Activated naive CD8-positive, alpha-beta T cell treated with anti-CD3 and anti-CD28 coated beads, Interleukin-2, amount 50 U/mL, for 24 hours (primary cell): ENCODE data around the gene AKR1B1.

ENCODE experiments used
- ATAC-seq: fragments of 150-1000 bp; cut with Tn5 transposase; one replicate; pipeline ENCODE4 v1.10.0; 2021
- DNase-seq: peaks from one replicate; pipeline ENCODE4 v3.0.0; 2021
- H3K27ac Mint-ChIP-seq: one replicate; pipeline ENCODE4 v1.8.0; 2021; ENCODE audit warnings: mild to moderate bottlenecking, mixed read lengths
- H3K27me3 Mint-ChIP-seq: one replicate; pipeline ENCODE4 v1.8.0; 2021; ENCODE audit warnings: mixed read lengths
- H3K36me3 Mint-ChIP-seq: one replicate; pipeline ENCODE4 v1.8.0; 2021; ENCODE audit warnings: low read depth, mixed read lengths
- H3K4me1 Mint-ChIP-seq: one replicate; pipeline ENCODE4 v1.8.0; 2021; ENCODE audit warnings: mixed read lengths
- H3K4me3 Mint-ChIP-seq: one replicate; pipeline ENCODE4 v1.8.0; 2021; ENCODE audit warnings: mild to moderate bottlenecking, moderate library complexity, mixed read lengths
- H3K9me3 Mint-ChIP-seq: one replicate; pipeline ENCODE4 v1.8.0; 2021; ENCODE audit warnings: mixed read lengths

AKR1B1 gene

DNA sequence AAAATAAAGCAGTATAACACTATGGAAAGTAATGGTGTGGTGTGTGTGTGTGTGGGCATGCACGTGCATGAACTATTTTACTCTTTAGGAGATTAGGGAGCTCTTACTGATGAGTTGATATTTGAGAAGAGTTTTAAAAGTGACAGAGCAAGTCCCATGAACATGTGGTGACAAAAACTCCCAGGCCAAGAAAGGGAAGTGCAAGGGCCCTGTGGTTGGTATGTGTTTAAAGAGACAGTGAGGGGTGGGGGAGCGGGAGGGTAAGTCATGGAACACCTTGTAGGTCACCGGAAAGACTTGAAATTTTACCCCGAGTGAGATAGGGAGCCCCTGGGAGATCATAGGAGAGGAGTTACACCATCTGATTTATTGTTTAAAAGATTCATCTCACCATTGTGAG, 63.3 kb downstream of the AKR1B1 start:
- H3K36me3 Mint-ChIP-seq, result no peaks in the 10 kb centered on the region
- peaks cover 16% of the 10 kb centered on the region for H3K27me3 Mint-ChIP-seq
- no peak for DNase-seq
- no peak overlapping the region for H3K27ac Mint-ChIP-seq
- ATAC-seq, result no peak
- no peaks in the 10 kb centered on the region for H3K9me3 Mint-ChIP-seq
- H3K4me1 Mint-ChIP-seq, result no peaks in the 10 kb centered on the region
- no peak overlapping the region for H3K4me3 Mint-ChIP-seq

DNA sequence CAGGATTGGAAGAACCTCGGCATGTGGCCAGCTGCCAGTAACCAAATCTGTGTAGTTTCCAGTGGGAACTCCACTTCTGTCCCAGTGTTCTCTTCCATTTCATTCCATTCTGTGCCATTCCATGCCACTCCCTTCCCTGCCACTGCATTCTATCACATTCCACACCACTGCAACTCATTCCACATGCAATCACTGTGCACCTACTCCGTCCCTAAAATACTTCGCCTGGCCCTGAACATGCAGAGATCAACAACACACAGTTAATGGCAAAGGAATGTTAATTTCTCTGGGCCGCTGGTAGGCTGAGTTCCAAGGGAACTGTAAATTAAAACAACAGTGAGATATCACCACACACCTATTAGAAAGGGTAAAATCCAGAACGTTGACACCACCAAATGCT, 64.8 kb downstream of the AKR1B1 start:
- no peaks in the 10 kb centered on the region for H3K9me3 Mint-ChIP-seq
- H3K4me3 Mint-ChIP-seq, result no peak overlapping the region
- H3K4me1 Mint-ChIP-seq, result no peaks in the 10 kb centered on the region
- no peaks in the 10 kb centered on the region for H3K36me3 Mint-ChIP-seq
- ATAC-seq (no peak), DNase-seq (no peak)
- H3K27ac Mint-ChIP-seq, result no peak overlapping the region
- H3K27me3 Mint-ChIP-seq, result peaks cover 15% of the 10 kb centered on the region
